BE2C (cell line): ENCODE data around the gene PFKFB4.
"Not testable (repeated sequence)": the region's sequence is repeated elsewhere in the genome, so short reads cannot be mapped to it uniquely, and the experiment has no call there.

Experiments used
- DNase-seq: peaks from one replicate; pipeline ENCODE4 v3.0.0-alpha.2; 2020
- H3K27me3 ChIP-seq: fragments of 250-450 bp; sonication (Bioruptor Pico); 2 replicates; pipeline ENCODE4 v1.5.1; 2020; ENCODE audit warnings: mild to moderate bottlenecking
- H3K36me3 ChIP-seq: fragments of 250-450 bp; sonication (Bioruptor Pico); 2 replicates; pipeline ENCODE4 v1.5.1; 2020; ENCODE audit warnings: mild to moderate bottlenecking
- H3K4me1 ChIP-seq: fragments of 250-450 bp; sonication (Bioruptor Pico); 2 replicates; pipeline ENCODE4 v1.5.1; 2020
- H3K4me3 ChIP-seq: 2 replicates; pipeline ENCODE4 v1.5.1; 2011; ENCODE audit warnings: low read depth, low read length
- H3K9me3 ChIP-seq: fragments of 250-450 bp; sonication (Bioruptor Pico); 2 replicates; pipeline ENCODE4 v1.5.1; 2020
- CTCF ChIP-seq: IDR thresholded peaks from 2 replicates; pipeline ENCODE4 v1.5.1; 2012; ENCODE audit warnings: mild to moderate bottlenecking, low read depth, low read length

PFKFB4 gene

GRCh38 chr3:48532977-48533337, 23.6 kb downstream of the PFKFB4 start:
- H3K27me3 ChIP-seq, result no peaks in the 10 kb centered on the region
- no peak for DNase-seq
- no peaks in the 10 kb centered on the region for H3K36me3 ChIP-seq
- H3K9me3 ChIP-seq, result no peaks in the 10 kb centered on the region
- no peak overlapping the region for H3K4me3 ChIP-seq
- no peak for TF ChIP-seq CTCF
- H3K4me1 ChIP-seq, result no peaks in the 10 kb centered on the region

GRCh38 chr3:48532271-48532976, 24.2 kb downstream of the PFKFB4 start:
- DNase-seq, result no peak
- Histone ChIP-seq H3K4me3 (no peak overlapping the region), H3K4me1 (no peaks in the 10 kb centered on the region), H3K27me3 (no peaks in the 10 kb centered on the region), H3K36me3 (no peaks in the 10 kb centered on the region), H3K9me3 (no peaks in the 10 kb centered on the region)
- TF ChIP-seq CTCF, result no peak

- not testable (repeated sequence) for H3K36me3 ChIP-seq, H3K9me3 ChIP-seq, H3K4me3 ChIP-seq, H3K4me1 ChIP-seq, DNase-seq, H3K27me3 ChIP-seq
These were observed 25.9 kb downstream of the PFKFB4 start for GRCh38 chr3:48530701-48531100.

- H3K9me3 ChIP-seq, result no peaks in the 10 kb centered on the region
- TF ChIP-seq CTCF, result no peak
- no peak overlapping the region for H3K4me3 ChIP-seq
- H3K27me3 ChIP-seq, result no peaks in the 10 kb centered on the region
- no peaks in the 10 kb centered on the region for H3K36me3 ChIP-seq
- no peak for DNase-seq
- H3K4me1 ChIP-seq, result no peaks in the 10 kb centered on the region
These were observed 27.8 kb downstream of the PFKFB4 start for GRCh38 chr3:48528754-48529153.

- no peaks in the 10 kb centered on the region for H3K9me3 ChIP-seq
- DNase-seq, result no peak
- TF ChIP-seq CTCF, result no peak
- H3K27me3 ChIP-seq, result no peaks in the 10 kb centered on the region
- no peaks in the 10 kb centered on the region for H3K36me3 ChIP-seq
- no peaks in the 10 kb centered on the region for H3K4me1 ChIP-seq
- H3K4me3 ChIP-seq, result no peak overlapping the region
These were observed 28.6 kb downstream of the PFKFB4 start for GRCh38 chr3:48528048-48528447.

- TF ChIP-seq CTCF, result no peak
- H3K36me3 ChIP-seq, result no peaks in the 10 kb centered on the region
- no peak overlapping the region for H3K4me3 ChIP-seq
- no peaks in the 10 kb centered on the region for H3K4me1 ChIP-seq
- H3K9me3 ChIP-seq, result no peaks in the 10 kb centered on the region
- no peak for DNase-seq
- H3K27me3 ChIP-seq, result no peaks in the 10 kb centered on the region
These were observed 31.6 kb downstream of the PFKFB4 start for GRCh38 chr3:48524970-48525369.

GRCh38 chr3:48521635-48522034, 35.0 kb downstream of the PFKFB4 start:
- Histone ChIP-seq H3K27me3 (no peaks in the 10 kb centered on the region), H3K9me3 (no peaks in the 10 kb centered on the region), H3K4me3 (no peak overlapping the region), H3K4me1 (no peaks in the 10 kb centered on the region), H3K36me3 (no peaks in the 10 kb centered on the region)
- no peak for TF ChIP-seq CTCF
- no peak for DNase-seq
